NCI-H748 (cell line): ENCODE results near the gene SBF2.
A peak's percentile ranks its signal among the peaks of the same experiment; 100 is the strongest.

Experiments
- DNase-seq: peaks from one replicate; lab custom pipeline; 2025; ENCODE audit not compliant: unreplicated experiment; lab: John Stamatoyannopoulos, UW

SBF2 gene

DNA sequence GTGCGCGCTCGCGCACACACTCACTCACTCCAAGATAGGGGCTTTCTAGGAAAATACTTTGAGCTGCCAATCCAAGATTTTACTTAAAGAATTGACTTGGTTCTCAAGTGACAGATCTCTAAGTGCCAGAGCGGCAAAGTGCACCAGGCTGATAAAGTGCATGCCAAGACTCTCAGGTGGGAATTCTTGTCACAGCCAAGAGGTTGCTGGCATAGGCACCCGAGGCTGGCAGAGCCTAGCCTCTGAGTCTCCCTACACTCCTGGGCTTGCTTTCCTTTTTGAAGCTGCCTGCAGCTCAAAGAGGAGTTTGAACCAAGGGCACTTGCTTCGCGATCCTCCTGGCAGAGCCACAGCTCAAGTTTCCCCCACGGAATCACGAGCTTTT is 8.3 kb upstream of the SBF2 start:
- peak; percentile 72 for DNase-seq

DNA sequence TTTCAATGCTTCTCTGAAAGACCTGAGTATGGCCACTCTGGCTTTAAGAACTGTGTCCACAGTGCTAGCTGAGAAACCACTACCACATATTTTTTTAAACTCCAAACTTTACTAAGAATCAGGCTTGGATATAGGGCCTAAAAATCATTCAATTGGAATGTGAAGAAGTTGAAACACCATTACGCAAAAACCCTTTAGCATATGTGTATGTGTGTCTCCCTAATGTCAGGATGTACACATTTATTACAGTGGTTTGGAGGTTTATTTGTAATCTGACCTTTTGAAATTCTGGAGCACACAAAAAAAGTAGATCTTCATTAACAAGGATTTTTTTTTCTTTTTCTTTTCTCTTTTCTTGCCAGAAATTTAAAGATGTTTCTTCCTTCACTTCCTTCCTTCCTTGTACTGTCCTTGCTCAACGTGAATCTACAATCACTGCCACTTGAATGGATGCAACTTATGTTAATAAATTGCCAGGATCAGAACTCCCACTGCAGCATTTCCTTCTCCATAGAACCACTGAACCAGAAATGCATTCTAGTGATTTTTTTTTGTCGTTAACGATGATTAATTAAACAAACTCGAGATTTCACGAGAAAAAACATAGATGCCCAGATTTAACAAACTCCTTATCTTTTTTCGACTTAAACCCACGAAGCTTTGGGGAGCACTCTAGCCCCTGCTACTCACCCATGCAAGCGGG is 7.8 kb upstream of the SBF2 start:
- DNase-seq = no peak

DNA sequence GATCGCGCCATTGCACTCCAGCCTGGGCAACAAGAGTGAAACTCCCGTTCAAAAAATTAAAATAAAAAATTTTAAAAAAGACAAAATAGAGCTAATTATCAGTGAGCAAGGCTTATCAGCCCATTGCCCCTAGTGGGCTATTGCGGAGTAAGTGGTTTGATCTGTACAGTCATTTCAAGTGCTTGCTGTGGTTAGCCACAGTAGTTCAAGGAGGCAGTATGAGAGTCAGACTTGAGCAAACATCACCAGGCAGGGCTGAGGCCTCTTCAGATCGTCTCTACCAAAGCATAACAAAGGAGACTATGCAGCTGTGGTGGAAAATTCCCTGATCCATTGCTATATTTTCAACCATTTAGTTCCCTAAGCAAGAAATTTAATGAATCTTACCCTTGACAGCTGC is 4.3 kb upstream of the SBF2 start:
- no peak for DNase-seq

GRCh38 chr11:10295064-10295901 is 1.3 kb upstream of the SBF2 start:
- no peak for DNase-seq

GRCh38 chr11:10294290-10294953 is 403 bp upstream of the SBF2 start:
- peak; percentile 56 for DNase-seq

DNA sequence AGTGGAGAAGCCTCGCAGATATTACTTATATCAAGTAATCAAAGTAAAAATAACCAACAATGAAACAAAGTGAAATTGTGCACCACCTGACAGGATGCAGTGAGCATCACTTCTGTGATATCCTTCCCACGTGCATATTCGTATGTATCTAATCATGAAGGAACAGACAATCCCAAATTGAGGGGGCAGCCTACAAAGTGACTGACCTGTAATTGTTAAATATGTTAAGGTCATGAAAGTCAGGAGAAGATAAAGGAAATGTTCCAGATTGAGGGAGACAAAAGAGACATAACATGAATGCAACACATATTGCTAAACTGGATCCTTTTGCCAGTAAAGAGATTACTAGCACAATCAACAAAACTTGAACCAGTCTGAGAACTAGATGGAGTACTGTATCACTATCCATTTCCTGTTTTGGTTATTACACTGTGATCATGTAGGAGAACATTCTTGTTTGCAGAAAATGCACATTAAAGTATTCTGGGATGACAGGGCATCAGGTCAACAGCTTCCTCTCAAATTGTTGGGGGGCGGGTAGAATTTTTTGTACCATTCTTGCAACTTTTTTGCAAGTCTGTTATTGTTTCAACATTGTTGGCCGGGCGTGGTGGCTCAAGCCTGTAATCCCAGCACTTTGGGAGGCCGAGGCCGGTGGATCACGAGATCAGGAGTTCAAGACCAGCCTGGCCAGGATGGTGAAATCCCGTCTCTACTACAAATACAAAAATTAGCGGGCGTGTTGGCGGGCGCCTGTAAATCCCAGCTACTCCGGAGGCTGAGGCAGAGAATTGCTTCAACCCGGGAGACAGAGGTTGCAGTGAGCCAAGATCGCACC is 2.0 kb downstream of the SBF2 start:
- no peak for DNase-seq

DNA sequence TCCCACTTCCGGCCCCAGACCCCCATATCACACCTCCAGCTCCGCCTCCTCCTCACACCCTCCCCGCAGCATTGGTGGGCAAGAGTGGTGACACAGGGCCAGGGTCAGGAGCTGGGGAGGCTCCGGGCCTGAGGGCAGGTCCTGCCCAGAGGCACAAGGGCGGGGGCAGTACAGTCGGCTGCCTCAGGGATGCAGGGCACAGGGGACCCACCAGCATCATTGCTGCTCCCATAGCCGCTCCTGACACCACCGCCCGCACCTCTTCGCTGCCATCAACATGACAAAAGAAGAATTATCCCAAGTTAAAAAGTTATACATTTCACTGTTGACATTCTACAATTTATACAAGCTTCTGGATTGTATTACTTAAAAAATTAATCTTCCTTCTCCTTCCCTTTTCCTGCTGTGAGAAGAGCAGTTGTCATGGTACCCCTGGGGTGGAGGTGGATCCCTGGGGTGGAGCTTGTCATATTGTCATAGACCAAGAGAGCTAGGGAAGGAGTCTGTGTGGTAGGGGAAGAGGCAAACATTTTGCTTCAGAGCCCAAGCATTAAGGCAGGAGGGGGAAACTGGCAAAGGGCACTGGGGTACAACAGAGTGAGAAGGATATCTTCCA is 4.1 kb downstream of the SBF2 start:
- DNase-seq = no peak

- DNase-seq = no peak
Measured at GRCh38 chr11:10288881-10289764, 4.9 kb downstream of the SBF2 start.

DNA sequence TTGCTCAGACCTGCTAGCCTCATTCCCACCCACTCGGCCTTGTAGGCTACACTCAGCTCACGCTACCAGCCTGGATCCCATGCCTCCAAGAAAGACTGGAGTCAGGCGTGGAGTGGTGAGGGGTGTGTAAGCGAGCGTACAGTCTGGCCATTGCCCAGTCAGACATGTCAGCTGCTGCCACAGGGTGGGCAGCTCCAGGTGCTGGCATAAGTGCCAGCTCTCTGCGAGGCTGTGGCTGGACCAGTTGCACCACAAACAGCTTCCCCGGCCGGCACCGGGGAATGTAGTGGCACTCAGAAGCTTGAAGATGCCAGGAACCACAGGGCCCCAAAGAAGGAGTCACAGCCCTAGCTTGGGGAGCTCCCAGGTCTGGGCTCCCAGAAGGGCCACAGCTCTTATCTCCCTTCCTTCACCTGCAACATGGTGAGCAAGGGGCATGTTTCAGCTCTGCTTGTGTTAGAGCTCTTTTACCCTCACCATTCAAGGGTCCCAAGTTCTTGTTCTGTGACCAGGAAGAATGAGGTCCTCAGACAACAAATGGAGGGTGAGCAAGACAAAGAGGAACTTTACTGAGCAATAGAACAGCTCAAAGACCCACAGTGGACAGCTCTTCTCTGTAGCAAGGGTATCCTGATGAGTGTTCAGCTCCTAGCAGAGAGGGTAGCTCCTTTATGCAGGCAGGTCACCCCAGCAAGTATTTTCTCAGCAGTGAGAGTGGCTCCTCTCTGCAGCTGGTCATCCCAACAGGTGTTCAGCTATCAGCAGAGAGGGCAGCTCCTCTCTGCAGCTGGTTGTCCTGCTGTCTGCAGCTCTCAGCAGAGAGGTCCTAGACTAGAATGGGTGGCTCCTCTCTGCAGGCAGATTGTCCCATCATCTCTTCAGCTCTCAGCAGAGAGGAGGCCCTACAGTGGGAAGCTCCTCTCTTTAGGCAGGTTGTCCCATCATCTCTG is 6.0 kb downstream of the SBF2 start:
- no peak for DNase-seq

DNA sequence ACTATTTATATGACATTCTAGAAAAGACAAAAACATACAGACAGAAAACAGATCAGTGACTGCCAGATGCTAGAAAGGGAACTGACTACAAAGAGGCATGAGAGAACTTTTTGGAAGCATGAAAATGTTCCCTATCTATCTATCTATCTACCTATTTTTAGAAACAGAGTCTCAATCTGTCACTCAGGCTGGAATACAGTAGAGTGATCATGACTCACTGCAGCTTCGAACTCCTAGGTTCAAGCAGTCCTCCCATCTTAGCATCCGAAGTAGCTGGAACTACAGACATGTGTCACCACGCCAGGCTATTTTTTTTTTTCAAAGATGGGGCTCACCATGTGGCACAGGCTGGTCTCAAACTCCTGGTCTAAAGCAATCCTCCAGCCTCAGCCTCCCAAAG is 6.9 kb downstream of the SBF2 start:
- DNase-seq = no peak

GRCh38 chr11:10285148-10285802 is 8.7 kb downstream of the SBF2 start:
- DNase-seq = no peak

GRCh38 chr11:10283991-10284390 is 10.0 kb downstream of the SBF2 start:
- DNase-seq = no peak

DNA sequence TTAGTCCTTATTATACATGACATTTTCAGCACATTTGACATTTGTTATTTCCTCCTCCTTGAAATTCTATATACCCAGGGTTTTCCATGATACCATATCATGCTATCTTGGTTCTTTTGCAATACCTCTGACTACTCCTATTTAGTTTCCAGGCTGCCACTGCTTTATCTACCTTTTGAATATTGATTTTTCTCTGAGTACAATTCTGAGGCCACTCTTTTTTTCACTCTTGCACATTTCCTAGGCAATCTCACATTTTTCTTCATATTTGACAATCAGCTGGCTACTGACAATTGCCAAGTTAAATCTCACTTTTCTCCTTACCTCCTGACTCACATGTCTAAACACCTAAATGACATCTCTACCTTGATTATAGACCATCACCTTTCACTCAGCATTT is 11.9 kb downstream of the SBF2 start:
- no peak for DNase-seq

DNA sequence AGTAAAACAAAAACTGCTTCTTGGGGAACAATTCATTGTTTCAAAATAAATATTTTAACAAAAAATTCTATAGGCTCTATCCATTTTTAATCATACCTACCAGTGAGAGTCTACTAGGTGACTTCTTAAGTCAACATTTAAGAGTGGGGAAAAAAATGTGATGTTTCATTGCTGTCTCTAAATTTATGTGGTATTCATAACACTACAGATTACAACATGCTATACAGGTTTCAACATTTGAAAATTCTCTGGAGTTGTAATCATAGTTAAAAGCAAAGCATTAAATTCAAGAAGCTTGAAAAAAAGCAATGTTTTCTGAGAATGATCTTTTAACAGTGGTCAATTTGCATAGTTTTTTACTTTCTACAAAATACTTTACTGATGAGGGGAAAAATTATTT is 18.3 kb downstream of the SBF2 start:
- DNase-seq = no peak

GRCh38 chr11:10274726-10275125 is 19.3 kb downstream of the SBF2 start:
- DNase-seq = no peak

GRCh38 chr11:10273738-10274137 is 20.3 kb downstream of the SBF2 start:
- DNase-seq = no peak

- DNase-seq = no peak
Measured at GRCh38 chr11:10272132-10272531, 21.9 kb downstream of the SBF2 start.
